Retinal pigment epithelial cell (primary cell): ENCODE results near the gene SVIL.
"Not testable (repeated sequence)": the region's sequence is repeated elsewhere in the genome, so short reads cannot be mapped to it uniquely, and the experiment has no call there.

ENCODE experiments used
- DNase-seq: peaks from one replicate; pipeline ENCODE4 v3.0.0-alpha.2; 2010; ENCODE audit warnings: low read depth
- H3K4me3 ChIP-seq: 2 replicates; pipeline ENCODE4 v1.5.1; 2011; ENCODE audit warnings: mild to moderate bottlenecking, low read length, control low read depth, moderate library complexity
- CTCF ChIP-seq: conservative IDR thresholded peaks from 2 replicates; pipeline ENCODE4 v1.5.1; 2011; ENCODE audit warnings: low read depth, low read length, control low read depth, inconsistent platforms

The SVIL gene

DNA sequence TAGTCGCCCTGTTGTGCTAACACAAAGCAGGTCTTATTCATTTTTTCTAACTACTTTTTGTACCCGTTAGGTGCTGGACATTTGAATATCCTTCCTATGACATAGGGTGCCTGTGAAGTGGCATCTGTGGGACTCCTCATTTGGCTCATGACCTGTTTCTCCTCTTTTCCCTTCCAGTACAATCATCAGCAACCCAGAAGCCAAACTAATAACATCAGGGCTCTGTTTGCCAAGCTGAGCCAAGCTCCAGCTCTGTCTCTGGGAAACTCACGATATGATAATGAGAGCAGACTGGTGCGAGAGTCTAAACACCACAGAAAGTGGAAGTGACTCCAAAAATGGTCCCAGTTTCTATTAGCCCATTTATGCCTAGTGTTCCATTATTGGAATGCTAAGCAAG is 92.0 kb downstream of the SVIL start:
- no peak for TF ChIP-seq CTCF
- H3K4me3 ChIP-seq: no peak overlapping the region
- DNase-seq: no peak

- no peak for DNase-seq
- no peak overlapping the region for H3K4me3 ChIP-seq
- no peak for TF ChIP-seq CTCF
Measured at GRCh38 chr10:29541422-29542210, 93.2 kb downstream of the SVIL start.

GRCh38 chr10:29540016-29540415 is 94.8 kb downstream of the SVIL start:
- no peak for DNase-seq
- H3K4me3 ChIP-seq: no peak overlapping the region
- no peak for TF ChIP-seq CTCF

GRCh38 chr10:29539412-29539811 is 95.4 kb downstream of the SVIL start:
- no peak for TF ChIP-seq CTCF
- no peak for DNase-seq

GRCh38 chr10:29537799-29538198 is 97.0 kb downstream of the SVIL start:
- no peak for TF ChIP-seq CTCF
- H3K4me3 ChIP-seq: no peak overlapping the region
- DNase-seq: no peak

More at GRCh38 chr10:29539412-29539811, 95.4 kb downstream of the SVIL start:
- H3K4me3 ChIP-seq: no peak overlapping the region

DNA sequence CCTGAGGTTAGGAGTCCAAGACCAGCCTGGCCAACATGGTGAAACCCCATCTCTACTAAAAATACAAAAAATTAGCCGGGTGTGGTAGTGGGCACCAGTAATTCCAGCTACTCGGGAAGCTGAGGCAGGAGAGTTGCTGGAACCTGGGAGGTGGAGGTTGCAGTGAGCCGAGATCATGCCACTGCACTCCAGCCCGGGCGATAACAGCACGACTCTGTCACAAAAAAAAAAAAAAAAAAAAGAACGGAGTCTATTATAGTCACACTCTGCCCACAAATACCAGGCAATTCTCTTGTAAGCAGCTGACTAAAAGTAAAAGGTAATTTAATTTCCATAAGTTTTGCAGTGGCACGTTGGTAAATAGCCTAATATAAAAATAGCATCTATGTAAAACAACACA is 98.1 kb downstream of the SVIL start:
- not testable (repeated sequence) for H3K4me3 ChIP-seq, DNase-seq

DNA sequence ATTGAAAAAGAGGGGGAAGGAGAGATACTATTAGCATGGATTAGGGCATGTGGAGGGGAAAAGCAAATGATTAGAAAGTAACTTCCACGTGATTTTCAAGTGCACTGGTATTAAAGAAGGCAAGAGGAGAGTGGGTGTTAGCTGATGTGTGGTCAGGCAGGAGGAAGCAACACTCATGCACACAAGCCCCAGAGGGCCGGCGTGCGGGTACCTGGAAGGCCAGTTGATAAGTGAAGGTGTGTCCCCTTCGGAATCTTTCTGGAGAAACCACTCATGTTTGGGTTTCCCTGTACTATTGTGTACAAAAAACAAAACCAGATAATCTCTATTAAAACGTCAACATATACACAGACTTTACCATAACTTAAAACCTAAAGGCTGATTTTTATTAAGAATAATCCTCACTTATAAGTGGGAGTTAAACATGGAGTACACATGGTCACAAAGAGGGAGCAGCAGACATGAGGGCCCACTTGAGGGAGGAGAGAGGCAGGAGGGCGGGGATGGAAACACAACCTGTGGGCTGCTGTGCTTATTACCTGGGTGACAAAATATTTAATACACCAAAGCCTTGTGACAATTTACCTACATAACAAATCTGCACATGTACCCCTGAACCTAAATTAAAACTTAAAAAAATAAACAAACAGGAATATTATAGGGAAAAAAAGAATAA is 98.9 kb downstream of the SVIL start:
- TF ChIP-seq CTCF: no peak
- H3K4me3 ChIP-seq: no peak overlapping the region
- no peak for DNase-seq
